GM21528 (cell line): ENCODE data around the gene UCK1.

Experiments used
- ATAC-seq: cut with Tn5 transposase; IDR thresholded peaks from one replicate; pipeline ENCODE4 v1.9.1; 2021; ENCODE audit warnings: mild to moderate bottlenecking, moderate library complexity; ENCODE audit not compliant: unreplicated experiment, low FRiP score

The UCK1 gene

GRCh38 chr9:131480258-131480657 is 50.8 kb downstream of the UCK1 start:
- ATAC-seq, result no peak

- ATAC-seq, result no peak
These were observed 52.2 kb downstream of the UCK1 start for GRCh38 chr9:131478911-131479310.

GRCh38 chr9:131478421-131478868 is 52.6 kb downstream of the UCK1 start:
- ATAC-seq, result no peak

- ATAC-seq, result no peak
These were observed 53.1 kb downstream of the UCK1 start for GRCh38 chr9:131477816-131478419.

- no peak for ATAC-seq
These were observed 53.7 kb downstream of the UCK1 start for GRCh38 chr9:131477367-131477766.

- no peak for ATAC-seq
These were observed 54.2 kb downstream of the UCK1 start for GRCh38 chr9:131476777-131477345.

GRCh38 chr9:131475956-131476776 is 54.9 kb downstream of the UCK1 start:
- ATAC-seq, result no peak

- ATAC-seq, result no peak
These were observed 55.7 kb downstream of the UCK1 start for GRCh38 chr9:131475111-131475955.

GRCh38 chr9:131474711-131475110 is 56.4 kb downstream of the UCK1 start:
- ATAC-seq, result no peak

- ATAC-seq, result no peak
These were observed 57.2 kb downstream of the UCK1 start for GRCh38 chr9:131473891-131474290.
